A549 (cell line): Measurements from ENCODE around the gene CYP26B1.

ENCODE experiments used
- BHLHE40 ChIP-seq: IDR thresholded peaks from 2 replicates; pipeline ENCODE4 v1.6.1; 2012; ENCODE audit warnings: low read depth, low read length, inconsistent platforms
- POLR2A ChIP-seq: IDR thresholded peaks from 2 replicates; pipeline ENCODE4 v1.6.1; 2012; ENCODE audit warnings: mild to moderate bottlenecking, low read length
- RAD21 ChIP-seq, 2 experiments: fragments of >200 bp in 1 of 2; sonication (Bioruptor Twin) in 1 of 2; formaldehyde crosslinking in 1 of 2; IDR thresholded peaks in 1 of 2; conservative IDR thresholded peaks in 1 of 2; 2 replicates in 1 of 2; 3 replicates in 1 of 2; pipeline ENCODE4 v1.6.1; 2012 to 2018; ENCODE audit warnings: inconsistent platforms in 1 of 2
- TF ChIP-seq, protein P1 (sequence below): fragments of >200 bp; sonication (Bioruptor Twin); formaldehyde crosslinking; IDR thresholded peaks from 3 replicates; pipeline ENCODE4 v1.5.1; 2016
- TF ChIP-seq, protein P2 (sequence below): fragments of 200-600 bp; sonication (generic); IDR thresholded peaks from 2 replicates; pipeline ENCODE4 v1.6.1; 2016; ENCODE audit warnings: antibody characterized with exemption, mild to moderate bottlenecking, moderate library complexity

DNA sequence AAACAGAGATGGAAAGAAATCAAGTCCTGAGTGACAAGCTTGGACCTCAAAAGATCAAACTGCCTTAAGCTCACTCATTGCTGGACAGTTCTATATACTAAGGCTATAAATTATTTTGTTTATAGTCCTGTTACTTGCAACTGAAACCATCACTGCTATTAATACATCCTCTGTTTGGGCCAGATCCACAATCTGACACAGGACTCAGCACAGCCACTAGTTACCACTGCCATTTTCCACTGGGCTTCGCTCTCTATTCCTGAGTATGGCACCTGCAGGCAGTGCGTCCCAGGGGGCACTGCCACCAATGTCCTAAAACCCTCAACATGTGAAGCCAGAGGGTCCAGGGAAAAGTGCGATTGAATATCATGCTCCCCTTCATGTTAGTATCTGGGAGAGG is 52.3 kb downstream of the CYP26B1 start:
- TF ChIP-seq, protein P1, sequence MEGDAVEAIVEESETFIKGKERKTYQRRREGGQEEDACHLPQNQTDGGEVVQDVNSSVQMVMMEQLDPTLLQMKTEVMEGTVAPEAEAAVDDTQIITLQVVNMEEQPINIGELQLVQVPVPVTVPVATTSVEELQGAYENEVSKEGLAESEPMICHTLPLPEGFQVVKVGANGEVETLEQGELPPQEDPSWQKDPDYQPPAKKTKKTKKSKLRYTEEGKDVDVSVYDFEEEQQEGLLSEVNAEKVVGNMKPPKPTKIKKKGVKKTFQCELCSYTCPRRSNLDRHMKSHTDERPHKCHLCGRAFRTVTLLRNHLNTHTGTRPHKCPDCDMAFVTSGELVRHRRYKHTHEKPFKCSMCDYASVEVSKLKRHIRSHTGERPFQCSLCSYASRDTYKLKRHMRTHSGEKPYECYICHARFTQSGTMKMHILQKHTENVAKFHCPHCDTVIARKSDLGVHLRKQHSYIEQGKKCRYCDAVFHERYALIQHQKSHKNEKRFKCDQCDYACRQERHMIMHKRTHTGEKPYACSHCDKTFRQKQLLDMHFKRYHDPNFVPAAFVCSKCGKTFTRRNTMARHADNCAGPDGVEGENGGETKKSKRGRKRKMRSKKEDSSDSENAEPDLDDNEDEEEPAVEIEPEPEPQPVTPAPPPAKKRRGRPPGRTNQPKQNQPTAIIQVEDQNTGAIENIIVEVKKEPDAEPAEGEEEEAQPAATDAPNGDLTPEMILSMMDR = no peak
- TF ChIP-seq POLR2A (no peak), RAD21 (conservative IDR thresholded peaks at IDR 0.05 in 1 of 2, IDR thresholded peaks at IDR 0.05 in 1 of 2) (no peak), BHLHE40 (no peak)
- TF ChIP-seq, protein P2, sequence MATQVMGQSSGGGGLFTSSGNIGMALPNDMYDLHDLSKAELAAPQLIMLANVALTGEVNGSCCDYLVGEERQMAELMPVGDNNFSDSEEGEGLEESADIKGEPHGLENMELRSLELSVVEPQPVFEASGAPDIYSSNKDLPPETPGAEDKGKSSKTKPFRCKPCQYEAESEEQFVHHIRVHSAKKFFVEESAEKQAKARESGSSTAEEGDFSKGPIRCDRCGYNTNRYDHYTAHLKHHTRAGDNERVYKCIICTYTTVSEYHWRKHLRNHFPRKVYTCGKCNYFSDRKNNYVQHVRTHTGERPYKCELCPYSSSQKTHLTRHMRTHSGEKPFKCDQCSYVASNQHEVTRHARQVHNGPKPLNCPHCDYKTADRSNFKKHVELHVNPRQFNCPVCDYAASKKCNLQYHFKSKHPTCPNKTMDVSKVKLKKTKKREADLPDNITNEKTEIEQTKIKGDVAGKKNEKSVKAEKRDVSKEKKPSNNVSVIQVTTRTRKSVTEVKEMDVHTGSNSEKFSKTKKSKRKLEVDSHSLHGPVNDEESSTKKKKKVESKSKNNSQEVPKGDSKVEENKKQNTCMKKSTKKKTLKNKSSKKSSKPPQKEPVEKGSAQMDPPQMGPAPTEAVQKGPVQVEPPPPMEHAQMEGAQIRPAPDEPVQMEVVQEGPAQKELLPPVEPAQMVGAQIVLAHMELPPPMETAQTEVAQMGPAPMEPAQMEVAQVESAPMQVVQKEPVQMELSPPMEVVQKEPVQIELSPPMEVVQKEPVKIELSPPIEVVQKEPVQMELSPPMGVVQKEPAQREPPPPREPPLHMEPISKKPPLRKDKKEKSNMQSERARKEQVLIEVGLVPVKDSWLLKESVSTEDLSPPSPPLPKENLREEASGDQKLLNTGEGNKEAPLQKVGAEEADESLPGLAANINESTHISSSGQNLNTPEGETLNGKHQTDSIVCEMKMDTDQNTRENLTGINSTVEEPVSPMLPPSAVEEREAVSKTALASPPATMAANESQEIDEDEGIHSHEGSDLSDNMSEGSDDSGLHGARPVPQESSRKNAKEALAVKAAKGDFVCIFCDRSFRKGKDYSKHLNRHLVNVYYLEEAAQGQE = no peak
